PC-3 (cell line): ENCODE data around the gene STX16. TPM values are rescaled to one million over a fixed set of nuclear protein-coding genes. Genes with fewer than 3 reads are reported as not detected.

Experiments
- ATAC-seq: fragments of 200-7000 bp; cut with Tn5 transposase; 2 replicates; pipeline ENCODE4 v1.9.1; 2020; ENCODE audit warnings: mild to moderate bottlenecking, moderate library complexity
- BruUV-seq: library from RNA; stranded (reverse); fragments of 400-500 nt; replicated peaks from 2 replicates; lab custom pipeline; 2021; lab: Mats Ljungman, UMichigan
- CTCF ChIA-PET: fragments of 300-600 bp; sonication (Branson Sonifier 250); formaldehyde crosslinking; loops from one replicate; lab custom pipeline; 2022; ENCODE audit warnings: antibody characterized with exemption; lab: Charles Lee
- POLR2A ChIA-PET: fragments of 300-600 bp; sonication (Branson Sonifier 250); formaldehyde crosslinking; loops from one replicate; lab custom pipeline; 2022; ENCODE audit warnings: antibody characterized with exemption; ENCODE audit not compliant: unreplicated experiment; lab: Charles Lee
- DNase-seq: peaks from one replicate; pipeline ENCODE4 v3.0.0-alpha.2; 2015
- H2AFZ ChIP-seq: fragments of 300-600 bp; sonication (generic); 2 replicates; pipeline ENCODE4 v1.6.0; 2016; ENCODE audit warnings: antibody characterized with exemption, low read length
- H3F3A ChIP-seq: fragments of 300-600 bp; sonication (generic); one replicate; pipeline ENCODE4 v1.6.0; 2017; ENCODE audit warnings: antibody characterized with exemption, low read length, control low read depth, mild to moderate bottlenecking; ENCODE audit not compliant: unreplicated experiment
- H3K27ac ChIP-seq: fragments of 300-600 bp; sonication (generic); 2 replicates; pipeline ENCODE4 v1.5.1; 2016; ENCODE audit warnings: mild to moderate bottlenecking, low read length
- H3K27me3 ChIP-seq: fragments of 300-600 bp; sonication (generic); 2 replicates; pipeline ENCODE4 v1.6.1; 2016; ENCODE audit warnings: low read length, mixed read lengths
- H3K36me3 ChIP-seq: fragments of 300-600 bp; sonication (generic); 2 replicates; pipeline ENCODE4 v1.6.1; 2016; ENCODE audit warnings: low read depth, mixed run types, low read length, mixed read lengths
- H3K4me1 ChIP-seq: fragments of 300-600 bp; sonication (generic); 2 replicates; pipeline ENCODE4 v1.5.1; 2016; ENCODE audit warnings: low read length; ENCODE audit not compliant: insufficient read depth
- H3K4me2 ChIP-seq: fragments of 300-600 bp; sonication (generic); 2 replicates; pipeline ENCODE4 v1.6.0; 2016; ENCODE audit warnings: low read length
- H3K4me3 ChIP-seq: fragments of 300-600 bp; sonication (generic); 2 replicates; pipeline ENCODE4 v1.5.1; 2016; ENCODE audit warnings: mild to moderate bottlenecking, low read length, mixed read lengths
- H3K79me2 ChIP-seq: fragments of 300-600 bp; sonication (generic); 2 replicates; pipeline ENCODE4 v1.6.1; 2017; ENCODE audit warnings: low read length, mixed read lengths
- H3K9ac ChIP-seq: fragments of 300-600 bp; sonication (generic); 2 replicates; pipeline ENCODE4 v1.6.0; 2016; ENCODE audit warnings: mild to moderate bottlenecking, low read length
- H3K9me2 ChIP-seq: fragments of 300-600 bp; sonication (generic); replicated peaks from 2 replicates; pipeline ENCODE4 v1.6.1; 2016; ENCODE audit warnings: mixed run types, low read length, mixed read lengths
- H3K9me3 ChIP-seq: fragments of 300-600 bp; sonication (generic); 2 replicates; pipeline ENCODE4 v1.6.1; 2016; ENCODE audit warnings: low read length, mixed read lengths
- H4K20me1 ChIP-seq: fragments of 300-600 bp; sonication (generic); 2 replicates; pipeline ENCODE4 v1.6.1; 2016; ENCODE audit warnings: low read length, mixed read lengths
- CTCF ChIP-seq: fragments of 300-600 bp; sonication (generic); conservative IDR thresholded peaks from 2 replicates; pipeline ENCODE4 v1.5.1; 2017; ENCODE audit warnings: antibody characterized with exemption, low read depth, mild to moderate bottlenecking, low read length
- EZH2 ChIP-seq: fragments of 300-600 bp; sonication (generic); IDR thresholded peaks from one replicate; pipeline ENCODE4 v1.6.1; 2017; ENCODE audit warnings: antibody characterized with exemption, mild to moderate bottlenecking, low read length; ENCODE audit not compliant: unreplicated experiment
- EZH2phosphoT487 ChIP-seq: fragments of 300-600 bp; sonication (generic); IDR thresholded peaks from 2 replicates; pipeline ENCODE4 v1.6.1; 2018; ENCODE audit warnings: mild to moderate bottlenecking, antibody characterized with exemption, low read length, borderline replicate concordance
- intact Hi-C: fragments of 100-400 bp; cut with micrococcal nuclease; formaldehyde crosslinking; loops from 2 replicates; pipeline ENCODE4 v1.9.0; 2023
- total RNA-seq: library from RNA; depleted of rRNA; stranded (reverse); fragments of >200 nt; gene quantifications from 2 replicates; pipeline ENCODE4 v1.2.3, GENCODE V29; 2014

Gene STX16
- total RNA-seq, 1 experiment from 2014 or later = 44.2 TPM

- intact Hi-C loops = no loop called here
- no peak overlapping the region for H3K4me2 ChIP-seq
- TF ChIP-seq EZH2phosphoT487 (no peak), CTCF (no peak), EZH2 (no peak)
- H3K4me1 ChIP-seq = peaks cover 11% of the 10 kb centered on the region
- H3F3A ChIP-seq = no peaks in the 10 kb centered on the region
- no peak overlapping the region for H2AFZ ChIP-seq
- H3K79me2 ChIP-seq = no peaks in the 10 kb centered on the region
- no peaks in the 10 kb centered on the region for H3K27me3 ChIP-seq
- H4K20me1 ChIP-seq = no peaks in the 10 kb centered on the region
- no peak overlapping the region for H3K27ac ChIP-seq
- no peak overlapping the region for H3K9ac ChIP-seq
- no peak for ATAC-seq
- ChIA-PET POLR2A (no interaction called here), CTCF (no interaction called here)
- H3K9me2 ChIP-seq = no peaks in the 10 kb centered on the region
- H3K36me3 ChIP-seq = no peaks in the 10 kb centered on the region
- H3K9me3 ChIP-seq = no peaks in the 10 kb centered on the region
- DNase-seq = no peak
- BruUV-seq = no TSS peak
- H3K4me3 ChIP-seq = no peak overlapping the region
Measured at GRCh38 chr20:58638467-58639181, 12.5 kb upstream of the STX16 start.

- CTCF ChIA-PET = no interaction called here
- H4K20me1 ChIP-seq = no peaks in the 10 kb centered on the region
- H3K4me2 ChIP-seq = no peak overlapping the region
- POLR2A ChIA-PET = no interaction called here
- no peak overlapping the region for H3K9ac ChIP-seq
- H3F3A ChIP-seq = no peaks in the 10 kb centered on the region
- no peak for TF ChIP-seq EZH2
- no peak for TF ChIP-seq CTCF
- no peak for TF ChIP-seq EZH2phosphoT487
- no peaks in the 10 kb centered on the region for H3K36me3 ChIP-seq
- H3K27me3 ChIP-seq = no peaks in the 10 kb centered on the region
- BruUV-seq = no TSS peak
- ATAC-seq (no peak), DNase-seq (no peak)
- H3K4me1 ChIP-seq = peaks cover 13% of the 10 kb centered on the region
- intact Hi-C loops = loop anchor here (10.0 kb wide), 1 partner anchor 125 kb away; the partner anchor contains the start of gene APCDD1L
- H3K79me2 ChIP-seq = no peaks in the 10 kb centered on the region
- H3K9me2 ChIP-seq = no peaks in the 10 kb centered on the region
- no peaks in the 10 kb centered on the region for H3K9me3 ChIP-seq
- H3K27ac ChIP-seq = no peak overlapping the region
- no peak overlapping the region for H2AFZ ChIP-seq
- no peak overlapping the region for H3K4me3 ChIP-seq
Measured at GRCh38 chr20:58639182-58640146, 11.6 kb upstream of the STX16 start.
